HT1080 (cell line): ENCODE data around the gene CDHR2. TPM values are rescaled to one million over a fixed set of nuclear protein-coding genes. Genes with fewer than 3 reads are reported as not detected.

ENCODE experiments used
- DNase-seq: peaks from one replicate; pipeline ENCODE4 v3.0.0-alpha.2; 2015; ENCODE audit warnings: low read depth
- small RNA-seq: library from RNA; depleted of rRNA; stranded (forward); fragments of <200 nt; gene quantifications from one replicate; pipeline ENCODE3, GENCODE V24; 2014
- total RNA-seq: library from RNA; depleted of rRNA; stranded (reverse); fragments of >200 nt; shearing (Covaris generic); gene quantifications from 2 replicates; pipeline ENCODE4 v1.2.3, GENCODE V29; 2014; rRNA removed

CDHR2 gene
- total RNA-seq, 1 experiment from 2014 or later: not detected

GRCh38 chr5:176639208-176639607, 90.1 kb downstream of the CDHR2 start:
- no peak for DNase-seq

- peak; percentile 12 for DNase-seq
Observed at GRCh38 chr5:176639981-176640380, 90.8 kb downstream of the CDHR2 start.

- no peak for DNase-seq
Observed at GRCh38 chr5:176640616-176641015, 91.5 kb downstream of the CDHR2 start.

- DNase-seq: no peak
Observed at GRCh38 chr5:176642675-176643490, 93.7 kb downstream of the CDHR2 start.

DNA sequence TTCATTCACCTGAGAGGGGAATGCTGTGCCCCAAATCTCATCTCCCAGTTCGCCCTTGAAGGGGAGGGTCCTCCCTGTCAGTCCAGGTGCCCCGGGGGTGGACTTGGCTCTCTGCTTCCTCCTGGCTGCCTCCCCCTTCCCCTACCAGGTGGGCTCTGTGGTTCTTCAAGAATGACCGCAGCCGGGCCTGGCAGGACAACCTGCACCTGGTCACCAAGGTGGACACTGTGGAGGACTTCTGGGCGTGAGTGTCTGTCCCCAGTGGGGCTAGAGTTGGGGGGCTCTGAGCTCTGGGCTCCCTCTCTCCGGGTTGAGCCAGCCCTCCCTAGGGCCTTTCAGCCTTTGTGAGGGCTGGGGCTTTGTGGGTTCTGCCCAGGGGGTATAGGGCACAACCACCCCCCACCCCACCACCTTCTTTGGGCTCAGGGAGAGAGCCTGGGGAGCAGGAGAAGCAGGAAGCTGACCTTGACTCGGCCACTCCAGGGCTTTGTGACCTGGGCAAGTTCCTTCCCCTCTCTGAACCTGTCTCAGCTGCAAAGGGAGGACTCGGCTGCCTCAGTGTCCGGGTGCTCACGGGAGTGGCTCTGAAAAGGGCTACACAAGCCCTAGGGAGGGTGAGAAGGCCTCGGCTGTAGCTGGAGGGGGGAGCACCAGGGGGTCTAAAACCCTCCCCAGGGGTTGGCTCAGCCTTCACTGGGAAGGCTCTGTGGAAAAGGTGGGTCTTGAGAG, 94.5 kb downstream of the CDHR2 start:
- no peak for DNase-seq

GRCh38 chr5:176644294-176644693, 95.2 kb downstream of the CDHR2 start:
- DNase-seq: no peak

DNA sequence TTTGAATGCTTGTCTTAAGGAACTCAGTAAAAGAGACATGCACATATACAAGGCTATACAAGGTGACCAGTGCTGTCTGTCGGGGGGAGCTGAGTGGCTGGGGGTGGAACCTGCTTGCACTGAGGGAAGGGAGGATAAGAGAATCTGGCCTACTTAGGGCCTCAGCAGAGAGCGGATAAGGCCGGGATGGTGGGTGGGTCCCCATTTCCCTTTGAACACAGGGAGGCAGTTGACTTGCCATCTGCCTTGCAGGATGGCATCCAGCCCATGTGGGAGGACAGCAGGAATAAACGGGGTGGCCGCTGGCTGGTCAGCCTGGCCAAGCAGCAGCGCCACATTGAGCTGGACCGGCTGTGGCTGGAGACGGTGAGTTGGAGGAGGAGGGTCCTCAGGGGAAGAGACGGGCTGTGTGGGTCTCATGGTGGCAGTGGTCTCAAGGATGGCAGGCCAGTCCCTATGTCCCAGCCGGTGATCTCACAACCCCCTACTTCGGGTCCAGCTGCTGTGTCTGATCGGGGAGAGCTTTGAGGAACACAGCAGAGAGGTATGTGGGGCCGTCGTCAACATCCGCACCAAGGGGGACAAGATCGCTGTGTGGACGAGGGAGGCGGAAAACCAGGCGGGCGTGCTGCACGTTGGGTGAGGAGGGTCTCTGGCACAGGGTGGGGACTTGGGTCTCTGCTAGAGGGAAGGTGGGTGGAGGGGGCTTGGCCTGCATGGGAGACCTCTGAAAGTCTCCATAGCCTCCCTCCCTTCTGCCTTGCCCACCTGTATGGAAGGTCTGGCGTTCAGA, 95.9 kb downstream of the CDHR2 start:
- DNase-seq: no peak

Small RNAs within 50 kb of the gene (small RNA-seq; reads per million reads assigned to genes)
- gene MIR4281: not detected
- gene RF00019: not detected
- not detected for gene RN7SL684P

Other genes starting within 250 kb of the CDHR2 start
- 51.3 and 68.3 TPM in 2 replicates for gene KIAA1191, start 187.6 kb upstream of the CDHR2 start, total RNA-seq
- gene ARL10, start 183.9 kb upstream of the CDHR2 start, total RNA-seq: 0.79 and 2.2 TPM in 2 replicates
- gene NOP16, start 160.7 kb upstream of the CDHR2 start, total RNA-seq: 88.6 and 94.4 TPM in 2 replicates
- gene HIGD2A, start 160.6 kb upstream of the CDHR2 start, total RNA-seq: 231 and 320 TPM in 2 replicates
- gene CLTB, start 132.8 kb upstream of the CDHR2 start, total RNA-seq: 156 and 158 TPM in 2 replicates
- 46.5 and 66.9 TPM in 2 replicates for gene FAF2, start 101.0 kb upstream of the CDHR2 start, total RNA-seq
- gene RNF44, start 11.9 kb upstream of the CDHR2 start, total RNA-seq: 10.0 and 16.7 TPM in 2 replicates
- 10.4 and 13.1 TPM in 2 replicates for gene GPRIN1, start 60.8 kb downstream of the CDHR2 start, total RNA-seq
- gene SNCB, start 81.2 kb downstream of the CDHR2 start, total RNA-seq: 2.4 and 3.4 TPM in 2 replicates
- gene EIF4E1B, start 81.3 kb downstream of the CDHR2 start, total RNA-seq: not detected in 2 replicates
- 32.8 and 47.7 TPM in 2 replicates for gene TSPAN17, start 98.1 kb downstream of the CDHR2 start, total RNA-seq